HG02885 (cell line): ENCODE measurements around the gene SPTBN1.

ENCODE experiments used
- ATAC-seq: cut with Tn5 transposase; IDR thresholded peaks from one replicate; pipeline ENCODE4 v1.9.1; 2021; ENCODE audit warnings: mild to moderate bottlenecking; ENCODE audit not compliant: unreplicated experiment, poor library complexity

The SPTBN1 gene

DNA sequence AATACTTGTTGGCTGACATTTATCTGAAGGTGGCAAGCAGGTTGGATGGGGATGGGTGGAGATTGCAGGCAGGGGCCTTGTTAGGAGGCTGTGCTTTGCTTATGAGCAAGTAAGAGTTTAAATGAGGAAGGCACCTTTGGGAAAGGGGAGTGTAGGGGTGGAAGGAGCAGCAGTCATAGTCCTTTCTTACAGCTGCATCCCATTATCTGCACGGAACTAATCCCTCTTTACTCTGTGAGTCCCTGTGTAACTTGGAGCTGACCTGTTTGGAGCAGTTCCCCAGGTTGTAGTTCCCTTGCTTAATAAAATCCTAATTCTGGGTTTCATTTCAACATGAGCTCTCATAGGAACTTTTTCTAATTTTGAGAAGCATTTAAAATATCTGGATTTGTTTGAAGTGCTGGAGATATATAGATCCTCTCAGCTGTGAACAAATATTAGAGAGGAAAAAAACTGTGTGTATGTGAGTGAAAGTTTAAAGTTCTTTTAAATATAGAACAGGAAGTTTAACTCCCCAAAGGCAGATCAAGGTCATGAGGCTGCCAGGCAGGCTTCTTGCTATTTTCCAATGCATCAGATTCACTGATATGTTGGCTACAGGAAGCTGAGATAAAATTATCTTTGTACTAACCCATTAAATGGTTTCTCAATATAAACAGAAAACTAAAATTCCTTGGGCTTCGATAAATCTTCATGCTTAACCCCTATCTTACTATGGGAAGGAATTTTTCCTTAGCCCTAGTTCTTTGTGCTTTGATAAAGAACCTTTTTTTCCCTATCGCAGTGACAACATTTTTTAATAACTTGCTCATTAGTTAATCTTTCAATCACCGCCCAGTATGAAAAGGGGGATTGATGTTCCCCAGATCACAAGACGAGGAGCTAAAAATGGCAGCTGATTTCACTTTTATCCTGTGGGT lies 162.8 kb downstream of the SPTBN1 start:
- ATAC-seq, result no peak

DNA sequence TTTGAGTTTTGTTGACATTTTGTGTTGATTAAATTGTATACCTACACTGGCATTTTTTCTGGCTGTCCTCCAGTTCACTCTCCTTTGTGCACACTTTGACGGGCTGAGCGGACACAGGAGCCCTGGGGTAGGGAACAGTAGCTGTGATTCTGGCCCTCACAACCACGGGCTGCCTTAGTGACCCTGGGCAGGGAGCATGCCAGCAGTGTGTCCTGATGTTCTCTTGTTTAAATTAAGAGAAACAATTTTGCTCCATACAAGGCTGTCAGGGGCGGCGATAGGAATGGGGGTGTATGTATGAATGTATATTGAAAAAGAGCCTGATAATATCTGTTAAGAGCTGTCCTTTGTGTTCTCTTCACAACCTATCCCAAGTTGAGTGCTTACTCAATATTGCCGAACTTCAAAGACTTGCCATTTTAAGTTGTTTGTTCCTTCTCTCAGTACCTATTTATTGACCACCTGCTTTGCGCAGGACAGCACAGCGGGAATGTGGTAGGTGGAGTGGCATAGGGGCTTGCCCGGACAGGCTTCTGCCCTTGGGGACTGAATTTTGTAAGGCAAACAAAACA lies 163.6 kb downstream of the SPTBN1 start:
- no peak for ATAC-seq

DNA sequence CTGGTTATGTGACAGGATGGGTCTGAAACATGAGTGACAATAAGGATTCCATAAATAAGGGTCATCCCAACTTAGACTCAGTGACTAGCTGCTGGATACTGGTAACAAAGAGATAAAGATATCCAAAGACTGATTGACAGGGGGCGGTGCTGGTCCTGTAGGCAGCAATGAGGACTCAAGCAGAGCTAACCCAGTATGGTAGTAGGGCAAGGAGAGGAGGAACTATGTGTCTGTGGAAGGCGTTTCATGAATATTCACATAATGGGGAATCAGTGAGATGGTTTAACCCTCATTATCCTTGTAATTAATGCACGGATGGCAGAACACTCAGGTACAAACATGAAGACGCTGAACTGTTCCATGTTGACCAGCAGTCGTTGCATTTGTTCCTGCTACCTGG lies 164.8 kb downstream of the SPTBN1 start:
- ATAC-seq, result no peak

DNA sequence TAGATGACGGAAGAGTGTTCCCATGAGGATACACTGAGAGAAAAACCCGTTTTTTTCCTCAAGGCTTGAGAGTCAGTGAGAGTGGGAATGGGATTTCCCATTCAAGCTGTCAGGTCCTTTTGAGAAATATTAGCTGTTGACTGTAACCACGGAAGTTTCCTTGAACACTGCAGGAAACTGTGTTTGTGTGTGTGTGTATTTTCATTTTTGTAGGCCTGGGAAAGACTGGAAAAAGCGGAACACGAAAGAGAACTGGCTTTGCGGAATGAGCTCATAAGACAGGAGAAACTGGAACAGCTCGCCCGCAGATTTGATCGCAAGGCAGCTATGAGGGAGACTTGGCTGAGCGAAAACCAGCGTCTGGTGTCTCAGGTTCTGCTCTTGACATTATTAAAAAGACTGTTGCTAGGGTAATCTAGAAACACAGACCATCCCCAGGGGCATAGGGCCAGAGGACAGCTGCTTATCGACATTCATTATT lies 168.5 kb downstream of the SPTBN1 start:
- ATAC-seq, result no peak

DNA sequence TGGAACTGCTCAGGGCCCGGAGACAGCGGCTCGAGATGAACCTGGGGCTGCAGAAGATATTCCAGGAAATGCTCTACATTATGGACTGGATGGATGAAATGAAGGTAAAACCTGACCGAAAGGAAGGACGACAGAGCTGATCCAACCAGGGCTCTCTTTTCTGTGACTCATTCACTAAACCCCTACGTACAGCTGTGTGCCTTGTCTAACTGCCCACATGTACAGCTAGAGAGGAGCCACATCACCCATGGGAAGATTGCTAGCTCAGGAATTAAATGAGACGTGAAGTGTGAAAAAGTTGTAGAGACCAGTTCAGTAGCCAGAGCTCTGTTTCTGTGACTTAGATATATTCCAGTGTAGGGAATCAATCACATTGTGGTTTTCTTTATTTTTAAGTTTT lies 170.0 kb downstream of the SPTBN1 start:
- no peak for ATAC-seq

DNA sequence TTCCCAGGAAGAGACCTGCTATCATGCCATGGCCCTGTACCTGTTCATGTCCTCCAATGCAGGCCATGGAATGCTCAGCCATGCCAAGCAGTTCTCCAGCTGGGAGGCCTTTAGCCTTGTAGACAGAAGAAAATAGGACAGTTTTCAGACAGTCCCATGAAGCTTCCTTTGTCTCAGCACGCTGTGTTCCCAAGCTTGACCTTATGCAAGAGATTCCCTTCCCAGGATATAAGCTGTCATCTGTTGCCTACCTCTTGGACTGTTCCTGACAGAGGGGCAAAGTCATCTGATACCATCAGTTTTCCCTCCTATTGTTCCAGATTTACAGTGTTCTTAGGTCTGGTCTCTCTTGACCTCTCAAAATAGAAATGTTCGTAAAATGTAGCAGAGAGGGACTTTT lies 170.8 kb downstream of the SPTBN1 start:
- ATAC-seq, result no peak

DNA sequence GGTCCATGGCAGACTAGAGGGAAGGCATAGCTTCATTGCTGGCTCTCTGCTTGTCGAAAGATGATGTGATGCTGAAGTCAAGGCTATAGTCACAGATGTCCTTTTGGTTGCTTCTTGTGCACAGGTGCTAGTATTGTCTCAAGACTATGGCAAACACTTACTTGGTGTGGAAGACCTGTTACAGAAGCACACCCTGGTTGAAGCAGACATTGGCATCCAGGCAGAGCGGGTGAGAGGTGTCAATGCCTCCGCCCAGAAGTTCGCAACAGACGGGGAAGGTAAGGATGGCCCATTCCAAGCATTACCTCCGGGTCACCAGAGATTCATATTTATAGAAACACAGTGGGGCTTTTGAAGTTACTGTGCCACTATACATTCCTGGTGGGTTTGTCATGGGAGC lies 171.8 kb downstream of the SPTBN1 start:
- ATAC-seq, result no peak

DNA sequence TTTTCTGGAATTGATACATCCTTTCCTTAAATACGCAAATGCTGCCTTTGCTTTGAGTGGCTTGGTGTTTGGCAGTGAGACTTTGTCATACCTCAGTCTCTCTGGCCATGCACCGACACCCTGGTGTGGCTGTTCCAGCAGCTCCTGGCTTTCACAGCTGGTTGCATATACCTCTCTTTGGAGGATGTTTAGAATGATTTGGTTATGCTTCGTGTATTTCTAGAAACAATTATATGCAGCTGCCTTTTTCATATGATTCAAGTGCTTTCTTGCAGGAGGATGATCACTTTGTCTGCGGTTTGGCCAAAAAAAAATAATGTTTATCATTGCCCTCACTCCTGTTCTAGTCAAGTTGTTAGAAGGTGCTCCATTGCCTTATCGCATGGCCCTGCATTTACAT lies 172.3 kb downstream of the SPTBN1 start:
- no peak for ATAC-seq

DNA sequence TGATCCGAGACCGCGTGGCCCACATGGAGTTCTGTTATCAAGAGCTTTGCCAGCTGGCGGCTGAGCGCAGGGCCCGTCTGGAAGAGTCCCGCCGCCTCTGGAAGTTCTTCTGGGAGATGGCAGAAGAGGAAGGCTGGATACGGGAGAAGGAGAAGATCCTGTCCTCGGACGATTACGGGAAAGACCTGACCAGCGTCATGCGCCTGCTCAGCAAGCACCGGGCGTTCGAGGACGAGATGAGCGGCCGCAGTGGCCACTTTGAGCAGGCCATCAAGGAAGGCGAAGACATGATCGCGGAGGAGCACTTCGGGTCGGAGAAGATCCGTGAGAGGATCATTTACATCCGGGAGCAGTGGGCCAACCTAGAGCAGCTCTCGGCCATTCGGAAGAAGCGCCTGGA lies 172.8 kb downstream of the SPTBN1 start:
- no peak for ATAC-seq

DNA sequence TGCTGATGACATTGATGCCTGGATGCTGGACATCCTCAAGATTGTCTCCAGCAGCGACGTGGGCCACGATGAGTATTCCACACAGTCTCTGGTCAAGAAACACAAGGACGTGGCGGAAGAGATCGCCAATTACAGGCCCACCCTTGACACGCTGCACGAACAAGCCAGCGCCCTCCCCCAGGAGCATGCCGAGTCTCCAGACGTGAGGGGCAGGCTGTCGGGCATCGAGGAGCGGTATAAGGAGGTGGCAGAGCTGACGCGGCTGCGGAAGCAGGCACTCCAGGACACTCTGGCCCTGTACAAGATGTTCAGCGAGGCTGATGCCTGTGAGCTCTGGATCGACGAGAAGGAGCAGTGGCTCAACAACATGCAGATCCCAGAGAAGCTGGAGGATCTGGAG lies 173.3 kb downstream of the SPTBN1 start:
- ATAC-seq, result no peak

DNA sequence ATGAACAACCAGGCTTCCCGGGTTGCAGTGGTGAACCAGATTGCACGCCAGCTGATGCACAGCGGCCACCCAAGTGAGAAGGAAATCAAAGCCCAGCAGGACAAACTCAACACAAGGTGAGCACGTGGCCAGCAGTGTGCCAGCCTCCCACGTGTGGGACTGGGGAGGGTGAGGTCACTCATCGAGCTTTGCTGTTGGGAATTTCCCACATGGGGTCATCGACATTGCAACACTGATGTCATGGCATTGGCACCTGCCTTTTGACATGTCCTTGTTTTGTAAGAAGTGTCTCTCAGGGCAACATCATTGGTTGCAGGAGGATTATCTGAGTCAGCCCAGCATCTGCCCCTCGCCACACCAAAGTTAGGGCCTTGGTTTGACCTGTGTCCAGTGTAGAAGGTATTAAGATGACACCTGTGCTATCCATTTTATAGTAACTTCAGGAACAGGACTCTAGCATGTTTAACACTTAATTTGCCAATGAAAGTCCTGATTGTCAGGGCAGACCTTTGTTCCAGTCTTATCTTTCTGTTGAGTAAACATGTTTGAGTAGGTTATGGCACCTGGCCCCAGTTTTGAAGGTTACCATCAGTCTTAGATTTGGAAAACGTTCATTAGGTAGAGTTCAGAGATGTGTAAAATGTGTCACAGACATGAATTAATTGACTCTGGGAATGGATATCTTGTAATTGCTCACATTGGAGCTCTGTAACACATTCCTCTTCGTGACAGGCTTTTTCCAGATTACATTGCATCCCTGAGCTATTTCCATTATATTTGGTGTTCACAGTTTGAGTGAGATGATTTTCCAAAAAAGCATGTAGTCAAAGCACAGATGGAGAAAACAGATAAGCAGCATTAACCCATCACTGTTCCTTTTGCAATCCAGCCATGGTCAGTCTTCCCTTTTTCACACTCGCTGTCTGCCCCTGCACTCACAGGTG lies 174.1 kb downstream of the SPTBN1 start:
- no peak for ATAC-seq

DNA sequence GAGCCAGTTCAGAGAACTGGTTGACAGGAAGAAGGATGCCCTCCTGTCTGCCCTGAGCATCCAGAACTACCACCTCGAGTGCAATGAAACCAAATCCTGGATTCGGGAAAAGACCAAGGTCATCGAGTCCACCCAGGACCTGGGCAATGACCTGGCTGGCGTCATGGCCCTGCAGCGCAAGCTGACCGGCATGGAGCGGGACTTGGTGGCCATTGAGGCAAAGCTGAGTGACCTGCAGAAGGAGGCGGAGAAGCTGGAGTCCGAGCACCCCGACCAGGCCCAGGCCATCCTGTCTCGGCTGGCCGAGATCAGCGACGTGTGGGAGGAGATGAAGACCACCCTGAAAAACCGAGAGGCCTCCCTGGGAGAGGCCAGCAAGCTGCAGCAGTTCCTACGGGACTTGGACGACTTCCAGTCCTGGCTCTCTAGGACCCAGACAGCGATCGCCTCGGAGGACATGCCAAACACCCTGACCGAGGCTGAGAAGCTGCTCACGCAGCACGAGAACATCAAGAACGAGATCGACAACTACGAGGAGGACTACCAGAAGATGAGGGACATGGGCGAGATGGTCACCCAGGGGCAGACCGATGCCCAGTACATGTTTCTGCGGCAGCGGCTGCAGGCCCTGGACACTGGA lies 174.9 kb downstream of the SPTBN1 start:
- no peak for ATAC-seq

DNA sequence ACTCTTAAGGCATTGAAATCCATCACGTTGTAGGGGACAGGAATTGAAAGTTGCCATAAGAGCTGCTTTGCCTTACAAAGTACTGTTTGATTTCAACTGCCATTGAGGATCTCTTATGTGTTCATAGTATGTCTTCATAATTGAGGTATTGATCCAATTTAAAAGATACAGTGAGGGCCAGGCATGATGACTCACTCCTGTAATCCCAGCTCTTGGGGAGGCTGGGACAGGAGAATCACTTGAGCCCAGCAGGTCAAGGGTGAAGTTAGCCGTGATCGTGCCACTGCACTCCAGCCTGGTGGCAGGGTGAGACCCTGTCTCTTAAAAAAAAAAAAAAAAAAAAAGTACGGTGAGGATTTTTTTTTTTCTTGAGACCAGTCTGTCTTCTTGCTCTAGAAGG lies 175.6 kb downstream of the SPTBN1 start:
- no peak for ATAC-seq

DNA sequence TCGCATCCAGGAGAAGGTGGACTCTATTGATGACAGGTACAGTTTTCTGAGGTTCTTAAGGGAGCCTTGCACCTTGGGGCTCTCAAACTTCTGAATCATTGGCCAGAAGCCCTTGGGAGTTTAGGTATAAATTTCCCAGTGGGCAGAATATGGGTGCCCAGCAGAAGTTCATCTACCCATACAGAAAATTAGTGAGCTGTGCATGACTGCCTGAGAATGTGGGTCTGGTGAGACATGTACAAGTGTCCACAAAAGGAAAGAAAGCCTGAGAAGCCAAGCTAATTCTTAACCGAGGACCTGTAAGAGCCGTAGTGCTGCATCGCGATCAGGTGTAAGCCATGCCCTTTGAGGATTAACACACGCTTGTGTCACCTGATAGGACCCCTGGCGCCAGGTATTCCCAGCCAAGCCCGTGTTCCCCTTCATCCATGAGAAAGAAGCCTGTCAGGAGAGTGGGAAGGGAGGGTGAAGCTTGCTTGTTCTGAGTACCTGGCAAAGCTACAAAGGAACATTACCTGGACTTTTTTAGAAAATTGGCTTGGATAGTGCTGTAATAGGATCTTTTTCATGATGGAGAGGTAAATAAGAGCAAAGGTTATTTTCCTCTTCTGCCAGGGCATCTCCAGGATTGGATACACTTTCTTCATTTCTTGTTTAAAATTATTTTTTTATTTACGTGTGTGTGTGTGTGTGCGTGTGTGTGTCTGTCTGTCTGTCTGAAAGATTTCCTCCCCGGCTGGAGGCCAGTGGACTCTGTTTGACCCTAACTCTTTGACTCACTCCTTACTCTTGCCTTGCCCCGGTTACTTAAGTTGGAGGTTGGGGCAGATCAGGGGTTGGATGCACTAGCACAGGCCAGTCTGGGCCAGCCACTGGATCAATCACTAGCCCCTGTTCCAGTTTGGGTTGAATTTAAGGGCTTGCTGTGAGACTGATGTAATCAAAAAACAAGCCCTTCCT lies 176.9 kb downstream of the SPTBN1 start:
- ATAC-seq, result no peak

DNA sequence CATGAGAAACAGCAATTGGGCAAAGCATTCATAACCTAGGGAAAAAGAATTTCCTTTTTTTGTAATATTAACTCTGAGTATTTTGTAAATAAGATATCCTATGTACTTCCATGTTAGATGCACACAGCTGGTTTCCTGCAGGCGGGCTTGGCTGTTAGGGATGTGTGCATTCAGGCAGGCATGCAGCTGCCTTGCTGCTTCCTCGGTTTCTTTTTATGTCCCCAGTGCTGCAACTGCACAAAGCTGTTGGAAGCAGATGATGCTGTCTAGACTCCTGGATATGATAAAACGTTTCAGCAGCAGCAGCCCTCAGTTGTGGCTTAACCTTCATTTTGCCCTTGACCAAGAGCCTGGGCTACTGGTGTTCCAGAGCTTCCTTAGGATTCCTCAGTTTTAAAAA lies 177.9 kb downstream of the SPTBN1 start:
- no peak for ATAC-seq

DNA sequence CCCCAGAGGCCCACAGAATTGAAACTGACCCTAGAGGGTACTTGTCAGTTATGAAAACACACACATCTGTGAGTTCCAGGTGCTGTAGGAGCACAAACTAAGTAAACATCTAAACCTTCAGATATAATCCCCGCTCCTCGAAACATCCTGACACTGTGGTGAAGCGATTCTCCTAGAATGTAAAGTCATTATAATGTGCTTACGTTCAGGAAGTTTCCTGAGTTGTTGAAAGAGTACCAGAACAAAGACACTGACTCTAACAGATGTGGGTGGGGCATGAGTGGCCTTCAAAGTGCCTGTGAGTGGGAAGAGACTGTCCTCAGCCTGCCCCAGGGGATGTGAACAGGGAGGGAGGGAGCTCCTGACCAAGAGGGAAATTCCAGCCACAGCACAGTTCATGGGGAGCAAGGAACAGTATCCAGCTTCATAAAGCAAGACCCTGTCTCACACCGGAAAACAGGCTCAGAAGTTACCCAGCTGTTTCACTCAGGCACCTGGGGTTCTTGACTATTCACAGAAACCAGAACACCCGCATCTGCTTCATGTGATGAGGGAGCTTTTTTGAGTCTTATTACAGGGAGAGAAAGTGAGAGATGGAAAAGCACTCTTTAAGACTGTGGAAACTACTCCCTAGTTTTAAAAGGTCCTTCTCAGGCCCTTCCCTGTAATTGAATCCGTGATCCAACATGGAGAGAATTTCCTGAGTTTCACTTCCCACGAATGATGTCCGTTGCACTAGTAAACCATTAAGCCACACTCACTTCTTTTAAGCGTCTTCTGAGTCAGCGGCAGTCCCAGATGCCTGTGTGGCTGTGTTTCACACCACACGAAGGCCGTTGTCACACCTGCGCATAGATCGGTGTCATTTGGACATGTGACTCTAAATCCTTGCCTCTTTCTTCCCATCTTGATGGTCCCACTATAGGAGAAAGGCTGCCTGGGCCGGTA lies 178.7 kb downstream of the SPTBN1 start:
- ATAC-seq, result peak; percentile 80

DNA sequence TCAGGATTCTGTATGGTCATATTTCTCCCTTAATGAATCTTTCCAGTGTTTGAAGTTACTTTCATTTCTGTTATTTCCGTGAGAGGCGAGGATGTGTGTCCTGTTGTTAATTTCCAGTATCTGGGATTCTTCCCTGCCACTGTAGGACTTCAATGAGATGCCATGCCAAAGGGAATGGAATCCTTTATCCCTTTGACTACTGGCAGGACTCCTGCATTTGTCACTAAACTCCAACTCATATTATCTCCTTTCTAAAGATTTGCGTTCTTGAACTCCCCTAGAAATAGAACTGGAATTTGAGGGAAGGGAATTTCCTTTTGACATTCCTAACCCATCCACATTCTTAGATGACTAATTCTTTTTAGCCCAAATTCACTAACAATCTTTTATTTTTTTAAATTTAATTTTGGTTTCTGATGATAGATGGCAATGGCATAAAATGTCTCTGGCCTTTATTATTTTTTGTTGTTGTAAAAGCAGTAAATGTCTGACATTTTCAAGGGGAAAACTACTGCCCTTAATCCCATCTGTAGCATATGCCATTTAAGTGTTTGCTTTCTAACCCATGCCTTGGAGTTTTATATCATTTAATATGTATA lies 179.5 kb downstream of the SPTBN1 start:
- no peak for ATAC-seq
